Right renal cortex interstitium (tissue), 3 donors: ENCODE data around the gene IL17RC. TPM values are rescaled to one million over a fixed set of nuclear protein-coding genes. Genes with fewer than 3 reads are reported as not detected.
"Not testable (repeated sequence)": the region's sequence is repeated elsewhere in the genome, so short reads cannot be mapped to it uniquely, and the experiment has no call there.

ENCODE experiments used
- DNase-seq, 3 donors: peaks; one replicate each; pipeline ENCODE4 v3.0.0-alpha.2; 2013; ENCODE audit warnings: low read depth in 3 of 3, low spot score in 2 of 3
- polyA plus RNA-seq, 3 donors: library from polyadenylated mRNA; unstranded; fragments of 120-200 nt; gene quantifications; one replicate each; pipeline ENCODE4 v1.2.1, GENCODE V29; 2013; ENCODE audit not compliant: insufficient read length in 3 of 3

IL17RC gene
- polyA plus RNA-seq, 3 donors = 30.7 to 35.9 (median 32.6) TPM

- no peak for DNase-seq
Measured at GRCh38 chr3:9893739-9894138, 23.2 kb upstream of the IL17RC start.

- DNase-seq = not testable (repeated sequence)
Measured at GRCh38 chr3:9895715-9896114, 21.2 kb upstream of the IL17RC start.

DNA sequence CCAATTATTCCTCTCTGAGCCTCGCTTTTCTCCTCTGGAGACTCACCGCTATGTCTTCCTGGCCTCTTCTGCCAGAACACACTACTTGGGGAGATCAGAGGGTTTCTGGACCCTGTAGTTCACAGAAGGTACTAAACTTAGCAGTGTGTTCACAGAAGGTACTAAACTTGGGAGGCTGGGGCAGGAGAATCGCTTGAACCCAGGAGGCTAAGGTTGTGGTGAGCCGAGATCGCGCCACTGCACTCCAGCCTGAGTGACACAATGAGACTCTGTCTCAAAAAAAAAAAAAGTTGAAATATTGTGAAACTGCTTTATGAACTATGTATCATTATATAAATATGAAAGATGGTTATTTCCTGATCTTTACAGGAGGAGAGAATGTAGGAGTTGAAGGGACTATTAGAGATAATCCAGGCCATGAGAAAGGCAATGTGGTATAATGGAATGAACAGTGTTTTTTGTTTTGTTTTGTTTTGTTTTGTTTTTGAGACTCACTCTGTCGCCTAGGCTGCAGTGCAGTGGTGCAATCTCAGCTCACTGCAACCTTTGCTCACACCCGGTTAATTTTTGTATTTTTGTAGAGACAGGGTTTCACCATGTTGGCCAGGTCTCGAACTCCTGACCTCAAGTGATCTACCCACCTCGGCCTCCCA lies 20.0 kb upstream of the IL17RC start:
- DNase-seq = not testable (repeated sequence)

DNA sequence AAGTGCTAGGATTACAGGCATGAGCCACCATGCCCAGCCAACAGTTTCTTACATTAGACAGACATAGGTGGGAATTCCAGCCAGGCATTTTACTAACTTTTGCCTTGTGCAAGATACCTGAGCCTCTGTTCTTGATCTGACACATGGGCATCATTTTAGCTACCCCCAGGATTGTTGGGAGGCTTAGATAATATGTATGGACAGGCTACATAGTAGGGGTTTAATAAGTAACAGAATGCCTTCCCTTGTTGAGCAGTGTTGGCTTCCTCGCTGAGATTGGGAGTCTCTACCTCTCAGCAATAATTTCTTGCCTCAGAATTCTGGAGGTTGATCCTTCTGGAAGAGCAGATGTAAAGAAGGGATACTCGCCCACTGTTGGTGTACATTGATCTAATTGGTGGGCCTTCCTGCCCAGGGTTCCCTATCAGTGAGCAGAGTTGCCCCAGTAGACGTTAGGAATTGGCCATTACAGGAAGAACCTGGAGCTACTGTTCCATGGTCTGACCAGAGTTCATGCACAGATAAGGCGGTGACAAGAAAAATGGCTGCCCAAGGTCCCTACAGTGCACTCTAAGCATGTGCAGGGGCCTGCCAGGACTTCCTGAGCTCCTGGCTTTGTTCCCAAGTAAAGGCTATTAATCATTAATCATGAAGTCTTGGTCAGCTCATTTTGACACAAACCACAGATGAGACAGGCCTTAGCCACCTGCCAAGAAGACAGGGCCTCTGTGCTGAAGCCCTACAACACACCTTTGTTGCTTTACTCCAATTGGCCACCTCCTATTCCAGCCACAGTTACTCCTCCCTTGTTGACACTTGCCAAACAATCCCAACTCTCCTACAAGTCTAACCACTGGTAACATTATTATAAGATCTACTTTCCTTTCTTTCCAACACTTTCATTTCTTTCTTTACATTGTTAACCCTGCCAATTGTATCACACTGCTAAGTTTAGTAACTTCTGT lies 19.2 kb upstream of the IL17RC start:
- no peak for DNase-seq

- no peak for DNase-seq
Measured at GRCh38 chr3:9898467-9899241, 18.2 kb upstream of the IL17RC start.

DNA sequence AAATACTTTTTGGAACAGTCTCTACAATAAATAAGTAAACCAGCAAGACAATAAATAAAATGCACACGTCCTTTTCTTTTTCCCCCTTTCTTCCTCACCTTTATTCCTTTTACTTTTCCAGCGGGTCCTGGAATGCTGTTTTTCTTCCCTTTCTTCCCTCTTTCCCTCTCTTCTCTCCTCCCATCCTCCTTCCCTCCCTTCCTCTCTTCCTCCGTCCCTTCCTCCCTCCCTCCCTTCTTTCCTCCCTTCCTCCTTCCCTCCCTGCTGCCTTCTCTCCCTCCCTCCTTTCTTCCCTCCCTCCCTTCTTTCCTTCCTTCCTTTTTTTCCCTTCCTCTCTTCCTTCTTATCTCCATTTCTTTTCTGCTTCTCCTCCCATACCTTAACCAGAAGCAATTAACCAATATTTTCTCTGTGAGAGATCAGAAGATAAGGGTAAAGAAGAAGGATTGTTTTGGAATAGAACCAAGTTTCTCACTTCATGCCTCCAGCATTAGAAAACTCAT lies 17.6 kb upstream of the IL17RC start:
- no peak for DNase-seq

- not testable (repeated sequence) for DNase-seq
Measured at GRCh38 chr3:9900965-9901415, 15.9 kb upstream of the IL17RC start.

DNA sequence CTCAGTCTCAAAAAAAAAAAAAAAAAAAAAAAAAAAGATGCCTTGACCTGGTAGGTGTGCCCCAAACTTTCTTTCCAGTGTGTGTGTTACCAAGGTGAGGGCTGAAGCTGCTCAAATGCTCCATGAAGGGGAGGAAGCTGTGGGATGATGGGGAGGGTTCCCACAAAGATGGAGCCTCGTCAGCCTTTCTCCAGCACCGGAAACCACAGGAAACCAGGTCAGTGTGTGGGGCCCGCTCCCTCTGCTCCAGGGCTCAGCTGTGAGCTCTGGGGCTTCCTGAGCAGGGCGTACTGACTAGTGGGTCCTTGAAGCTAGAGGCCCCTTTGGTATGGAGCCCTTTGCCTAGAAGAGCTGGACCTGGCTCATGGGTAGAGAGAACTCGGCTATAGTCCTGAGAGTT lies 14.9 kb upstream of the IL17RC start:
- no peak for DNase-seq

GRCh38 chr3:9902372-9903237 lies 14.3 kb upstream of the IL17RC start, which contains the start of gene IL17RE:
Gene IL17RE (plus strand): TSS chr3:9902848. CDS start chr3:9902933, 85 bp downstream.
- no peak for DNase-seq

DNA sequence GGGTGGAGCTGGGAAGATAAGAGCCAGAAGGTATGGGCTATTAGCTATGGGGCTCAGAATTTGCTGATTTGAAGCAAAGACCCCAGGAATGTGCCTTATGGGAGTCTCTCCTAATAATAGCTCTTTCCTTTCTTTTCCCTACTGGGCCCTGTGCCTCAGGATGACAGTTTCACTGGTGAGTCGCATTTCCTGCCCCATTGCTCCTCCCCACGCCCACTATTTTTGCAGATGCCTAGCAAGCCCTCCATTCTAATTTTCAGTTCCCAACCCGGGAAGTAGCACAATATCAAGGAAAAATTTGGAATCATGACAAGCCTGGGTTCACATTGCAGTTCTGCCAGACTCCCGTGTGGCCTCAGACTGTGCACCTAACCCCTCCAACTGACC lies 13.7 kb upstream of the IL17RC start:
- no peak for DNase-seq

DNA sequence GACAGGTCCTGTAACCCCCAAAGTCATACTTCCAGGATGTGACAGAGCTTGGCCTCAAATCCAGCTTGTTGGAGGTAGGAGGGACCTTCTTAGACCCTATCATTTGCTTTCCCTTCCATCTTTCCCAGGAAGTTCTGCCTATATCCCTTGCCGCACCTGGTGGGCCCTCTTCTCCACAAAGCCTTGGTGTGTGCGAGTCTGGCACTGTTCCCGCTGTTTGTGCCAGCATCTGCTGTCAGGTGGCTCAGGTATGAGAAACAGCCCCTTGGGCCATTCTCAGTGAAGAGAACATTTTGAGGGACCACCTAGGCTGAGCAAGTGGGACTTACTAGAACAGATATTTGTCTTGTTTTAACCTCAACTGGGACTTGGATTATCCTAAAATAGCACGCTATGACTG lies 13.0 kb upstream of the IL17RC start:
- DNase-seq = no peak

GRCh38 chr3:9906480-9906879 lies 10.4 kb upstream of the IL17RC start:
- DNase-seq = no peak

DNA sequence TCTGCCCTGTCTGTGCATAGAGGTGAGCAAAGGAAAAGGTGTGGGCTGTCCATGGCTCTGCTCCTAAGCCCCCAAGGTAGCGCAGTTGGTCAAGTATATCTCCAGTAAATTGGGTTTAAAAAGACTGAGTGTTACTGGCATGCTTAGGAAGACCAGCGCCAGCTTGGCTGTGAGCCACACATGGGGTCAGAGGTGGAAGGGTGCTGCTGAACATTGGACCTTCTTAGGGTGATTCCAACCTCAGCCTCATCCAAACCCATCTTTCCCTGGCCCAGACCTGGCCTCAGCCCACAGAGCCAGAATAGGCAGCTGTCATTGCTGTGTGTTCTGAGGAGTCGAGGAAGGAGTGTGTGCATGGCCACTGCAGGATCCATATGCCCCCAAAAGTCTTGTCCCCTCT lies 8.6 kb upstream of the IL17RC start:
- no peak for DNase-seq

- no peak for DNase-seq
Measured at GRCh38 chr3:9909221-9910013, 7.5 kb upstream of the IL17RC start.

- DNase-seq = no peak
Measured at GRCh38 chr3:9911863-9912262, 5.0 kb upstream of the IL17RC start.

DNA sequence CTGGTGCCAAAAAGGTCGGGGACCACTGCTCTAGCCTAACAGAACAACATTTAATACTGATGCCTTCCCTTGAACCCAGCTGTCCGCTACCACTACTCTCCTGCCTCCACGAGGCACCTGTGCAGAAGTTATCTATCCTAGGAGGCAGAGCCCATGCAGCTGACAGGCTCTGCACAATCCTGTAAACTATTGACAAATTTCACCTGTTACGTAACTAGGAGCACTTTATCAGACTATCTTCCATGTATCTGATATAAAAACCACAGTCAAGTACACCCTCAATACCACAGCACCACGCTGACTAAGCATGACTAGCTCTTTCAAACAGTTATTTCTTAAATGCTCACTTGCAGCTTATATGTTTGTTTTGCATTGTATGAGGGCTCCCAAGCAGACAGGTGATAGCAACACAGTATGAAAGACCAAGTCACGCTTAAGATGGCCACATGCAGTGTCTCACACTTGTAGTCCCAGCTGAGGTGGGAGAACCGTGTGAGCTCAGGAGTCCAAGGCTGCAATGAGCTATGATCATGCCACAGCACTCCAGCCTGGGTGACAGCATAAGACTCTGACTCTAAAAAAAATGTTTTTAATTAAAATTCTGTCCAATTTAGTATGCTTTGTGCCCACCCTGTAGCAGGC lies 4.5 kb upstream of the IL17RC start:
- DNase-seq = no peak

GRCh38 chr3:9913601-9914000 lies 3.3 kb upstream of the IL17RC start:
- no peak for DNase-seq

DNA sequence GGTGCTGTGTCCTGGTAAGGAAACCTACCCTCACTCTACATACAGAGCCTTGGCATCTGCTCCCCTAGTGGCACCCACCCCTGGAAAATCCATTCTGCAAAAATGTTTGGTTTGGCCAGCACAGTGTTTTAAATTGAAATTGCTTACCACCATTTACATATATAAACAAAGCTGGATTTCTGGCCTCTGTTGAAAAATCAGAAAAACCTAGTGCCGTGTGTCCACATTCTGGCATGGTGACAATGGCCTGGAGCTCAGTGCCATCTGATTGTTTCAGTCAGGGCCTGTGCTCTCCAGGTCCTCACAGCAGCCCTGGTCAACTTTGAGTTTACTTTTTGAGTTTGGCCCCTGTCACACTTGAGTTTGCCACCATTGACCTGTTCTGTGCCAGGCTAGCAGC lies 2.9 kb upstream of the IL17RC start:
- DNase-seq = no peak
